NOMO-1 treated with DMSO at 0.1 percent for 48 hours (cell line): ENCODE measurements around the gene CDCA7L.
"Not testable (repeated sequence)": the region's sequence is repeated elsewhere in the genome, so short reads cannot be mapped to it uniquely, and the experiment has no call there.

Experiments used
- DNase-seq: peaks from one replicate; lab custom pipeline; 2025; ENCODE audit not compliant: unreplicated experiment; lab: John Stamatoyannopoulos, UW

CDCA7L gene

GRCh38 chr7:21944616-21945453 is 864 bp downstream of the CDCA7L start:
- peak; percentile 33 for DNase-seq

- no peak for DNase-seq
These were observed 2.3 kb downstream of the CDCA7L start for GRCh38 chr7:21943436-21943835.

- DNase-seq: no peak
These were observed 2.7 kb downstream of the CDCA7L start for GRCh38 chr7:21942955-21943354.

DNA sequence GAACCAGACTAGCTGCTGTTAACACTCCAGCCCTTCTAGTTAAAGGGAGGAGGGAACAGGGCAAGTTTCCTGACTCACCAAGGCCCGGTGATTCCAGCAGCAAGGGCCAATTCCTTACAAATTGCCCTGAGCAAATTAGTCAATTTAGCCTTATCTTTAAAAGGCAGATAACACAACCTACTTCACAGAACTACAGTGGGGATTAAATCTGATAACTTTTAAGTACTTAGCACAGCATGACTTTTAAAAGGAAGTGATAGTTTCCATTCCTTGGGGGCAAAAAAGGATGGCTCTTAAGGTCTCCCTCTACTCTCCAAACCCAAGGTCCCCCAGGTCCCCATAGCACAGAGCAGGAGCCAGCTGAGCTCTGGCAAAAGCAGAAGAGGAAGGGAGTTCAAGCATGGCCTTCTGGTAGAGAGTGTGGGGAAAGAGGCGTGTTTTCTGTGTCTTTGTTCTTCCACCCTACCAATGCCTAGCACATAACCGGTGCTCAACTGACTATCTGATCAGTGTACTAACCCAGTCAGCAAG is 4.0 kb downstream of the CDCA7L start:
- peak; percentile 39 for DNase-seq

GRCh38 chr7:21939858-21940372 is 5.8 kb downstream of the CDCA7L start:
- DNase-seq: no peak

GRCh38 chr7:21939136-21939857 is 6.4 kb downstream of the CDCA7L start:
- no peak for DNase-seq

GRCh38 chr7:21938463-21938862 is 7.2 kb downstream of the CDCA7L start:
- DNase-seq: no peak

DNA sequence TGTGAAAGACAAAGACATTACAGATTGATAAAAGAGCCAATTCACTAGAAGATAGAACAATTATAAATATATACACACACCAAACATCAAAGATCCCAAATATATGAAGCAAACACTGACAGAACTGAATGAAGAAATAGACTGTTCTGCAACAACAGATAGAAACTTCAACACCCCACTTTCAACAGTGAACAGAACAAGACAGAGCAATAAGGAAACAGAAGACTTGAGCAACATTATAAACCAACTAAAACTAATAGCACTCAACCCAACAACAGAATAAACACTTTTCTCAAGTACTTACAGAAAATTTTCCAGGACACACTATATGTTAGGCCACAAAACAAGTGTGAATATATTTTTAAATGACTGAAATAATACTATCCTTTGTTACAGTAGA is 10.9 kb downstream of the CDCA7L start:
- DNase-seq: no peak

DNA sequence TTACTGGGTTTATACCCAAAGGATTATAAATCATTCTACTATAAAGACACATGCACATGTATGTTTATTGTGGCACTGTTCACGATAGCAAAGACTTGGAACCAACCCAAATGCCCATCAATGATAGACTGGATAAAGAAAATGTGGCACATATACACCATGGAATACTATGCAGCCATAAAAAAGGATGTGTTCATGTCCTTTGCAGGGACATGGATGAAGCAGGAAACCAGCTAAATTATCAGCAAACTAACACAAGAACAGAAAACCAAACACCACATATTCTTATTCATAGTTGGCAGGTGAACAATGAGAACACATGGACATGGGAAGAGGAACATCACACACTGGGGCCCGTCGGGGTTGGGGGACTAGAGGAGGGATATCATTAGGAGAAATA is 12.4 kb downstream of the CDCA7L start:
- not testable (repeated sequence) for DNase-seq

- DNase-seq: no peak
These were observed 18.0 kb downstream of the CDCA7L start for GRCh38 chr7:21927693-21928092.

- DNase-seq: no peak
These were observed 19.3 kb downstream of the CDCA7L start for GRCh38 chr7:21926448-21926847.

DNA sequence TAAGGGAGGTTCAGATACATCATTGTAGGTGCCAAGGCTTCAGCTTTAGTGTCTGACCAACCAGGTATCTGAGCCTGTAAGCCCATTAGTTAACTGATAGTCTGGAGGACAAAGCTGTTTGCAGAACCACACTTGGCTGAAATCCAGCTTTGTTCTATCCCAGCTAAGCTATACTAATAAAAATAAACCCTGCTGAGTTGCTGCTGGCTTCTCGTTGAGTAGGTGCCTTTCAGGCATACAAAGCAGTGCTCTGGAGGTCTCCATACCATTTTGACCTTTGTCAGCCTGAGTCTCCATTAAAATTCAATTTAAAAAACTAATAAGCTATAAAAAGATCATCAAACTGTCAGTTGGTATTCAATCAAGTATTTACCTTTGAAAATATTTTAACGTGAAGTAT is 22.0 kb downstream of the CDCA7L start:
- DNase-seq: no peak

DNA sequence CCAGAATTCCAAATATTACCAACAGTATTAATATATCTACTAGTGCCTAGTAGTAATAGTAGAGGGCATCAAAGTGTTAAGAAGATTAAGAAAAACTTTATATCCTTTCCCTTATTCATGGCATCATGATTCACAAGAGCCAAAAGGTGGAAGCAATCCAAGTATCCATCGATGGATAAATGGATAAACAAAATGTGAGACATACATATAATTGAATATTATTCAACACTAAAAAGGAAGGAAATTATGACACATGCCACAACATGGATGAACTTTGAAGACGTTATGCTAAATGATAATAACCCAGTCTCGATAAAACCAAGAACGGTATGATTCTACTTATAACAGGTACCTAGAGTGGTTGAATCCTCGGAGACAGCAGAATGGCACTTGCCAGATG is 23.1 kb downstream of the CDCA7L start:
- DNase-seq: no peak

DNA sequence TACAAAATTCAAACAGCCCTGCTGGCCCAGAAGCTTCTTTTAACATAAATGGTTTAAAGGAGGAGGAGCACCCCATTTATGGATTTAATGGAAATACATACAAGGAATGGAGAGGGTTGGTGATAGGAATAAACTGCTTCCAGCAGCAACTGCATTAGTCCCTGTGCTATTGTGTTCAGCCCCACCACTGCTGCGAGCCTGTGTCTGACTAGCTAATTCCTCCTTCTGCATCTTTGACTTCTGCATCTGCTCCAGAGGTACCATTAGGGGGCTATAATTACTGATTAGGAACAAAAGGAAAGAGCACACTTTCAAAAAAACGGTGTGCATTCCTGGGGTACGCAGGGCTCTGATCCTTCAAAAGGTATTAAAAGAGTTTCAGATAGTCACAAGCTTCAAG is 24.8 kb downstream of the CDCA7L start:
- DNase-seq: no peak

DNA sequence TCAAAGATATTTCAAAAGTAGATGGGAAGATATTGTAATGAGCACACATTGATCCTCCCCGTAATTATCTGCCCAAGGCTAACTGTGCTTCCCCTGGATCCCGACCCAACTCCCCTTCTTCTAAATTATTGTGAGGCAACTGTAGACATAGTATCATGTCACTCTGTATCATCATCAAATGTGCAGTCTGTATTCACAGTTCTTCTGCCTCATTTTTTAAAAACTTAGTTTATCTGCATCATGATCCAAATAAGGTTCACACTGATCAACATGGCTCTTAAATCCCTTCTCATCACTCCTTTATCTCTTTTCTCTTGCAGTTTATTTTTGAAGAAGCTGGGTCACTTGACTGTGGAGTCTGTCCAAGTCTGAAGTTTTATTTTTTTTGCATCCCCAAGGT is 27.5 kb downstream of the CDCA7L start:
- no peak for DNase-seq

DNA sequence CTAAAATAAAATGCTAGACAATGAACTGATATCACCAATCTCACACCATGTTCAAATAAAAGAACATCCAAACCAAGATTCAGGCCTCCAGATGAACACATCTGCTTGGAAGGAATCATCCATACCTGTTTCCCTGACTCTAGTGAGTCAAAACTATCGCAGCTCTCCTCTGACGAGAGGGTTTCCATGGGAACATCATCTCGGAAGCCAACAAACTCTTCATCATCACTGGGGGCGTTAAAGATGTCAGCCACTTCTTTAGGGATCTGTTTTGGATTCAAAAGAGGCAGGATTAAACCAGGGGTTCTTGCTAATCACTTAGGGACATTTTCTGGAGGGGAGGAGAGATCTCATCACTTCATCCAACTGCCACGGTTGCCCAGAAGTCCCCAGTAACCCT is 29.1 kb downstream of the CDCA7L start:
- no peak for DNase-seq

DNA sequence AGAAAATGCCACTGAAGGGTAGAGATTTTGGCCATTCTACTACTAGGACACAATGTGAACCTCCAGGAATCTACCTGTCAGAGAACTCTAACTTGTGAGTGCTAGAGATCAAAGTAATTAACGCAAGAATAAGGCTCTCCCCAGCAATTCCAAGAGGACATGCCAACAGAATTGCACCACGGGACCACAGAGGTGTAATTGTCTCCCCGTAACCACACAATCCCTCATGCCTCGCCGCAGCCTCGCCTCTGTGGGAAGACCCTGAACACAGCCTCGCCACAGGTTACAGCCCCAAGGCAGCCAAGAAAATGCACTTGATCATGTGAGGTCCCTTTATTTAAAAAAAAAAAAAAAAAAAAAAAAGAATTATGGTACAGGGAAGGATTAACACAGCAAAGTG is 29.5 kb downstream of the CDCA7L start:
- DNase-seq: no peak

GRCh38 chr7:21915140-21915539 is 30.6 kb downstream of the CDCA7L start:
- no peak for DNase-seq

DNA sequence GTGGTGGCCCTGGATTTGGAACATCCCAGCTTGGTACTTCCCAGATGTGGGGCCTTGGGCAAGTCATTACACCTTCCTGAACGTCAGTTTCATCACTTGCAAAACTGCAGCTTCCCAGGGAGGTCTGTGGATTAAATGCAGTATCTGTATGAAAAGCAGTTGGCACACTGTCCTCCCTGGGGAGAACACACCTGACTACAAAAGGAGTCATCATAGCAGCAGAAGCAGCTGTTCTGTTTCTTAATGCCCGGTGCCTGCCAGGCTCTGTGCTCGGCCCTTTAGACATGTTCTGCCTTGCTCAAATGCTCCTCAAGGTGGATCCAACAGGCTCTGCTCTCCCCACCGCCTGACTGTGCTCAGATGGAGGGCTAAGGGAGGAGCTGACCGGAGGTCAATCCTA is 31.0 kb downstream of the CDCA7L start:
- no peak for DNase-seq

GRCh38 chr7:21912931-21913780 is 32.5 kb downstream of the CDCA7L start:
- no peak for DNase-seq

GRCh38 chr7:21912305-21912704 is 33.4 kb downstream of the CDCA7L start:
- DNase-seq: no peak
